Progenitor cell of endocrine pancreas (in vitro differentiated cells): ENCODE measurements around the gene PSMA7. TPM values are rescaled to one million over a fixed set of nuclear protein-coding genes. Genes with fewer than 3 reads are reported as not detected.

ENCODE experiments used
- DNase-seq: peaks from one replicate; pipeline ENCODE4 v3.0.0; 2021; ENCODE audit warnings: low spot score; ENCODE audit not compliant: unreplicated experiment
- H3K27ac Mint-ChIP-seq: 2 replicates; pipeline ENCODE4 v1.8.0; 2021; ENCODE audit warnings: mild to moderate bottlenecking, moderate library complexity, mixed read lengths
- H3K27me3 Mint-ChIP-seq: 2 replicates; pipeline ENCODE4 v1.8.0; 2021; ENCODE audit warnings: mixed read lengths
- H3K36me3 Mint-ChIP-seq: 2 replicates; pipeline ENCODE4 v1.8.0; 2022; ENCODE audit warnings: mixed read lengths; ENCODE audit not compliant: insufficient read depth
- H3K4me1 Mint-ChIP-seq: 2 replicates; pipeline ENCODE4 v1.8.0; 2021; ENCODE audit warnings: low read depth, mixed read lengths
- H3K4me3 Mint-ChIP-seq: 2 replicates; pipeline ENCODE4 v1.8.0; 2021; ENCODE audit warnings: low read depth, mild to moderate bottlenecking, moderate library complexity, mixed read lengths
- H3K9me3 Mint-ChIP-seq: 2 replicates; pipeline ENCODE4 v1.8.0; 2021; ENCODE audit warnings: low read depth, mixed read lengths
- CTCF ChIP-seq: fragments of 200-600 bp; sonication (generic); IDR thresholded peaks from one replicate; pipeline ENCODE4 v1.5.0; 2021; ENCODE audit warnings: antibody characterized with exemption, mild to moderate bottlenecking; ENCODE audit not compliant: unreplicated experiment
- total RNA-seq: library from RNA; stranded (reverse); gene quantifications from 2 replicates; pipeline ENCODE4 v1.2.1, GENCODE V29; 2021

Gene PSMA7
- total RNA-seq, 1 donor from 2014 or later: 221 TPM

GRCh38 chr20:62138204-62138543 lies 5.0 kb downstream of the PSMA7 start:
- Mint-ChIP-seq H3K27ac (peak overlapping the region; percentile 78), H3K4me3 (no peak overlapping the region), H3K36me3 (peaks cover 25% of the 10 kb centered on the region), H3K9me3 (no peaks in the 10 kb centered on the region), H3K27me3 (no peaks in the 10 kb centered on the region), H3K4me1 (peaks cover 17% of the 10 kb centered on the region)
- DNase-seq: no peak
- TF ChIP-seq CTCF: no peak

GRCh38 chr20:62137478-62138203 lies 5.6 kb downstream of the PSMA7 start:
- H3K4me1 Mint-ChIP-seq: peaks cover 17% of the 10 kb centered on the region
- DNase-seq: no peak
- no peak for TF ChIP-seq CTCF
- peaks cover 25% of the 10 kb centered on the region for H3K36me3 Mint-ChIP-seq
- H3K4me3 Mint-ChIP-seq: no peak overlapping the region
- H3K9me3 Mint-ChIP-seq: no peaks in the 10 kb centered on the region
- H3K27me3 Mint-ChIP-seq: no peaks in the 10 kb centered on the region
- H3K27ac Mint-ChIP-seq: peak overlapping the region; percentile 78

GRCh38 chr20:62137092-62137384 lies 6.2 kb downstream of the PSMA7 start:
- H3K4me3 Mint-ChIP-seq: peak overlapping the region; percentile 19
- no peak for TF ChIP-seq CTCF
- H3K9me3 Mint-ChIP-seq: no peaks in the 10 kb centered on the region
- no peaks in the 10 kb centered on the region for H3K27me3 Mint-ChIP-seq
- no peak for DNase-seq
- peaks cover 14% of the 10 kb centered on the region for H3K4me1 Mint-ChIP-seq
- peaks cover 30% of the 10 kb centered on the region for H3K36me3 Mint-ChIP-seq
- H3K27ac Mint-ChIP-seq: peak overlapping the region; percentile 84

- peak; percentile 48 for DNase-seq
- H3K27me3 Mint-ChIP-seq: no peaks in the 10 kb centered on the region
- peak; percentile 81 for TF ChIP-seq CTCF
- peaks cover 30% of the 10 kb centered on the region for H3K36me3 Mint-ChIP-seq
- H3K4me3 Mint-ChIP-seq: peak overlapping the region; percentile 19
- no peaks in the 10 kb centered on the region for H3K9me3 Mint-ChIP-seq
- H3K4me1 Mint-ChIP-seq: peaks cover 8% of the 10 kb centered on the region
- peak overlapping the region; percentile 87 for H3K27ac Mint-ChIP-seq
Observed at GRCh38 chr20:62136283-62137091, 6.7 kb downstream of the PSMA7 start.

GRCh38 chr20:62135573-62136266 lies 7.5 kb downstream of the PSMA7 start:
- peaks cover 35% of the 10 kb centered on the region for H3K36me3 Mint-ChIP-seq

More at GRCh38 chr20:62135573-62136266, 7.5 kb downstream of the PSMA7 start:
- no peak for DNase-seq
- Mint-ChIP-seq H3K4me1 (peaks cover 4% of the 10 kb centered on the region), H3K27ac (peak overlapping the region; percentile 87), H3K4me3 (no peak overlapping the region), H3K27me3 (no peaks in the 10 kb centered on the region), H3K9me3 (no peaks in the 10 kb centered on the region)
- no peak for TF ChIP-seq CTCF
